B cell (primary cell): Measurements from ENCODE around the gene PLD1. TPM values are rescaled to one million over a fixed set of nuclear protein-coding genes. Genes with fewer than 3 reads are reported as not detected.

Source experiments
- ATAC-seq: fragments of 200-7000 bp; cut with Tn5 transposase; one replicate; pipeline ENCODE4 v1.10.0; 2021; ENCODE audit warnings: low read depth, mild to moderate bottlenecking, moderate number of reproducible peaks, moderate library complexity
- CTCF ChIA-PET: fragments of 350-600 bp; sonication (Branson Sonifier 250); formaldehyde crosslinking; loops from one replicate; lab custom pipeline; 2021; ENCODE audit warnings: antibody characterized with exemption, inconsistent platforms; lab: Charles Lee
- POLR2A ChIA-PET: fragments of 350-600 bp; sonication (Branson Sonifier 250); formaldehyde crosslinking; loops from one replicate; lab custom pipeline; 2021; ENCODE audit warnings: antibody characterized with exemption; lab: Charles Lee
- DNase-seq: peaks from one replicate; pipeline ENCODE4 v3.0.0; 2013
- H2AFZ ChIP-seq: 2 replicates; pipeline ENCODE4 v1.6.1; 2012; ENCODE audit warnings: mild to moderate bottlenecking, low read depth, low read length; ENCODE audit not compliant: insufficient read depth, poor library complexity, severe bottlenecking
- H3K27ac ChIP-seq, 2 donors: 1 replicate in 1 of 2; 2 replicates in 1 of 2; pipeline ENCODE4 v1.5.1; 2012 to 2013; ENCODE audit warnings: low read length in 2 of 2, mild to moderate bottlenecking in 2 of 2, moderate library complexity in 1 of 2
- H3K27me3 ChIP-seq, 4 experiments: fragments of 200-600 bp in 1 of 4; sonication (generic) in 1 of 4; replicated peaks in 1 of 4; 1 replicate in 2 of 4; 2 replicates in 2 of 4; pipeline versions ENCODE4 v1.6.1 to v1.7.0; 2013 to 2016; ENCODE audit warnings: low read length in 3 of 4, mild to moderate bottlenecking in 2 of 4, mixed read lengths in 1 of 4, moderate library complexity in 1 of 4; ENCODE audit not compliant: insufficient read depth in 4 of 4, control insufficient read depth in 3 of 4; ENCODE audit errors: control extremely low read depth in 1 of 4
- H3K36me3 ChIP-seq, 2 experiments: replicated peaks in 1 of 2; 1 replicate in 1 of 2; 2 replicates in 1 of 2; pipeline versions ENCODE4 v1.6.1 to v1.7.1; 2013; ENCODE audit warnings: low read length in 1 of 2; ENCODE audit not compliant: insufficient read depth in 2 of 2, control insufficient read depth in 1 of 2; ENCODE audit errors: control extremely low read depth in 1 of 2, extremely low read depth in 1 of 2
- H3K4me1 ChIP-seq, 2 donors: fragments of 200-600 bp in 1 of 2; sonication (generic) in 1 of 2; 1 replicate in 1 of 2; 2 replicates in 1 of 2; pipeline versions ENCODE4 v1.5.1 to v1.6.1; 2013 to 2017; ENCODE audit warnings: low read length in 2 of 2; ENCODE audit not compliant: control insufficient read depth in 2 of 2, insufficient read depth in 2 of 2
- H3K4me2 ChIP-seq: replicated peaks from 2 replicates; pipeline ENCODE3; 2012; ENCODE audit warnings: mild to moderate bottlenecking, low read depth, low read length; ENCODE audit not compliant: poor library complexity, severe bottlenecking
- H3K4me3 ChIP-seq, 5 experiments: fragments of 200-600 bp in 1 of 5; sonication (generic) in 1 of 5; 1 replicate in 3 of 5; 2 replicates in 2 of 5; pipeline versions ENCODE4 v1.5.1 to v1.7.0; 2011 to 2016; ENCODE audit warnings: low read length in 4 of 5, mild to moderate bottlenecking in 4 of 5, low read depth in 2 of 5, control low read depth in 1 of 5, moderate library complexity in 1 of 5; ENCODE audit not compliant: insufficient read depth in 1 of 5; ENCODE audit errors: control extremely low read depth in 1 of 5, extremely low read depth in 1 of 5
- H3K79me2 ChIP-seq: fragments of 200-600 bp; sonication (generic); one replicate; pipeline ENCODE4 v1.6.0; 2016; ENCODE audit warnings: low read length; ENCODE audit not compliant: control insufficient read depth, insufficient read depth
- H3K9ac ChIP-seq: fragments of 200-600 bp; sonication (generic); 2 replicates; pipeline ENCODE4 v1.6.1; 2017; ENCODE audit warnings: mild to moderate bottlenecking, low read length, moderate library complexity
- H3K9me3 ChIP-seq, 3 donors: one replicate each; pipeline versions ENCODE4 v1.6.1 to v1.7.1; 2013; ENCODE audit warnings: low read length in 2 of 3; ENCODE audit not compliant: control insufficient read depth in 2 of 3, insufficient read depth in 1 of 3; ENCODE audit errors: control extremely low read depth in 1 of 3
- H4K20me1 ChIP-seq: 2 replicates; pipeline ENCODE4 v1.6.0; 2012; ENCODE audit warnings: mild to moderate bottlenecking, low read length; ENCODE audit not compliant: insufficient read depth, control insufficient read depth, poor library complexity, severe bottlenecking
- H3K27ac Mint-ChIP-seq: one replicate; pipeline ENCODE4 v1.8.0; 2021; ENCODE audit warnings: mixed read lengths
- H3K27me3 Mint-ChIP-seq: one replicate; pipeline ENCODE4 v1.8.0; 2021; ENCODE audit warnings: mixed read lengths
- H3K4me1 Mint-ChIP-seq: one replicate; pipeline ENCODE4 v1.8.0; 2021; ENCODE audit warnings: mixed read lengths
- H3K4me3 Mint-ChIP-seq: one replicate; pipeline ENCODE4 v1.8.0; 2021; ENCODE audit warnings: mixed read lengths
- H3K9me3 Mint-ChIP-seq: one replicate; pipeline ENCODE4 v1.8.0; 2022; ENCODE audit warnings: mixed read lengths; ENCODE audit not compliant: insufficient read depth
- CTCF ChIP-seq: fragments of 200-600 bp; IDR thresholded peaks from one replicate; pipeline ENCODE4 v1.8.0; 2022; ENCODE audit warnings: antibody characterized with exemption, mild to moderate bottlenecking
- EZH2 ChIP-seq: IDR thresholded peaks from 2 replicates; pipeline ENCODE4 v1.6.1; 2012; ENCODE audit warnings: borderline replicate concordance, low read depth, mild to moderate bottlenecking, moderate library complexity, low read length; ENCODE audit not compliant: insufficient read depth, poor library complexity, severe bottlenecking
- WGBS: methylation state at CpG from one replicate; pipeline ENCODE4 v1.1.5; 2013; ENCODE audit warnings: missing lambda C conversion rate; ENCODE audit not compliant: insufficient coverage; 5-methylcytosine and 5-hydroxymethylcytosine counted together
- intact Hi-C: fragments of 100-400 bp; cut with micrococcal nuclease; formaldehyde crosslinking; loops from one replicate; pipeline ENCODE4 v1.10.0; 2022
- polyA plus RNA-seq: library from polyadenylated mRNA; depleted of rRNA; stranded (reverse); fragments of >200 nt; gene quantifications from 2 replicates; pipeline ENCODE4 v1.2.3, GENCODE V29; 2012
- total RNA-seq, 2 donors: library from RNA; stranded (reverse); fragments of 120-200 nt in 1 of 2; gene quantifications; 1 replicate in 1 of 2; 2 replicates in 1 of 2; pipeline versions ENCODE4 v1.2.3 to v1.2.4, GENCODE V29; 2013 to 2022

The PLD1 gene
- total and polyA plus RNA-seq, 2 donors (not counting 1 experiment from before 2014, with no cell fraction given): 0.24 to 0.52 TPM

- H3K27ac ChIP-seq: no peak overlapping the region
- CTCF ChIA-PET: no interaction called here
- H2AFZ ChIP-seq: no peak overlapping the region
- ATAC-seq (no peak), DNase-seq (no peak)
- no peaks in the 10 kb centered on the region for H3K9me3 ChIP-seq
- intact Hi-C loops: no loop called here
- H3K9ac ChIP-seq: no peak overlapping the region
- no peaks in the 10 kb centered on the region for H3K79me2 ChIP-seq
- 86% methylated on average over 1 of the region's 2 CpGs for WGBS
- H3K36me3 ChIP-seq: no peaks in the 10 kb centered on the region
- H3K27ac Mint-ChIP-seq: no peak overlapping the region
- H3K4me2 ChIP-seq: no peak overlapping the region
- H3K4me1 ChIP-seq: no peaks in the 10 kb centered on the region
- H4K20me1 ChIP-seq: no peaks in the 10 kb centered on the region
- no peaks in the 10 kb centered on the region for H3K27me3 Mint-ChIP-seq
- H3K4me1 Mint-ChIP-seq: no peaks in the 10 kb centered on the region
- no peak for TF ChIP-seq CTCF
- TF ChIP-seq EZH2: no peak
- no peaks in the 10 kb centered on the region for H3K27me3 ChIP-seq
- no peak overlapping the region for H3K4me3 ChIP-seq
- no peak overlapping the region for H3K4me3 Mint-ChIP-seq
- POLR2A ChIA-PET: no interaction called here
- no peaks in the 10 kb centered on the region for H3K9me3 Mint-ChIP-seq
Measured at GRCh38 chr3:171839270-171839669, 29.0 kb upstream of the PLD1 start.

DNA sequence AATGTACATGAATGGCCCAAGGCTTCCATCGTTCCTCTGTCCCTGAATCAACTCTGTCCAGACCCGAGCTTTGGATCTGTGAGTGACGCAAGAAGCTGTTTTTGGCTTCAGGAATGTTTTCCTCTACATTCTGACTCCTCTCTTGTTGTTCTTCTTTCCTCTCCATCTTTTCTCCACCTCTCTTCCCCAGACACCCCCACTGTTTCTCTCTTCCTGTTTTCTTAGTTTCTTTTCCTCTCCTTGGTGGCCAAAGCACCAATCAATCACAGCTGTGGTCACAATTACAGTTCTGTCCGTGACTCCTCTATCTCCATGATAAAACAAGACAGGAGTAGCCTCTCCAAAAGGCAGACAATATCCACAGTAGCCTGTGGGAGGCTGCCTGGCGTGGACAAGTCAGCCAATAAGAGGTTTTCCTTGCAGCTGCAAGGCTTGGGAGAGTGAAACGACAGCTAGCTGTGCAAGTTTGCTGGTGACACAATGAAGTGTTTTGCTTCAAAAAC is 28.0 kb upstream of the PLD1 start:
- H3K79me2 ChIP-seq: no peaks in the 10 kb centered on the region
- WGBS: 69% methylated on average over 6 of the region's 6 CpGs
- H3K4me1 Mint-ChIP-seq: no peaks in the 10 kb centered on the region
- no peaks in the 10 kb centered on the region for H3K27me3 Mint-ChIP-seq
- ATAC-seq (no peak), DNase-seq (no peak)
- no peaks in the 10 kb centered on the region for H3K4me1 ChIP-seq
- H3K27ac ChIP-seq: no peak overlapping the region
- H3K36me3 ChIP-seq: no peaks in the 10 kb centered on the region
- H3K27me3 ChIP-seq: no peaks in the 10 kb centered on the region
- no peak overlapping the region for H3K4me2 ChIP-seq
- no peak overlapping the region for H3K4me3 ChIP-seq
- no peak overlapping the region for H3K27ac Mint-ChIP-seq
- no peaks in the 10 kb centered on the region for H4K20me1 ChIP-seq
- ChIA-PET POLR2A (no interaction called here), CTCF (no interaction called here)
- no peak overlapping the region for H3K4me3 Mint-ChIP-seq
- H3K9me3 Mint-ChIP-seq: no peaks in the 10 kb centered on the region
- intact Hi-C loops: no loop called here
- H3K9ac ChIP-seq: no peak overlapping the region
- H3K9me3 ChIP-seq: no peaks in the 10 kb centered on the region
- TF ChIP-seq CTCF (no peak), EZH2 (no peak)
- H2AFZ ChIP-seq: no peak overlapping the region
